Measurements from ENCODE around the gene CTAG2.

GRCh38 chrX:154698630-154699248, 45.4 kb upstream of the CTAG2 start:
- TF ChIP-seq CTCF (IDR thresholded peaks at IDR 0.05): no peak
- no peak for TF ChIP-seq POLR2A (IDR thresholded peaks at IDR 0.05)

Measured in heart left ventricle (tissue), 13 donors.